GM12891 (cell line): ENCODE measurements around the gene DELE1.

Experiments
- PAX5 ChIP-seq: IDR thresholded peaks from 2 replicates; pipeline ENCODE4 v1.6.1; 2011; ENCODE audit warnings: low read length, moderate library complexity, mild to moderate bottlenecking; ENCODE audit not compliant: insufficient read depth, severe bottlenecking
- POLR2A ChIP-seq: IDR thresholded peaks from 2 replicates; pipeline ENCODE4 v1.6.1; 2011; ENCODE audit warnings: low read depth, low read length, control low read depth
- POLR2AphosphoS5 ChIP-seq: IDR thresholded peaks from 2 replicates; pipeline ENCODE4 v1.6.1; 2011; ENCODE audit warnings: low read depth, low read length, control low read depth
- TAF1 ChIP-seq: IDR thresholded peaks from 2 replicates; pipeline ENCODE4 v1.6.1; 2011; ENCODE audit warnings: low read depth, low read length, control low read depth

DNA sequence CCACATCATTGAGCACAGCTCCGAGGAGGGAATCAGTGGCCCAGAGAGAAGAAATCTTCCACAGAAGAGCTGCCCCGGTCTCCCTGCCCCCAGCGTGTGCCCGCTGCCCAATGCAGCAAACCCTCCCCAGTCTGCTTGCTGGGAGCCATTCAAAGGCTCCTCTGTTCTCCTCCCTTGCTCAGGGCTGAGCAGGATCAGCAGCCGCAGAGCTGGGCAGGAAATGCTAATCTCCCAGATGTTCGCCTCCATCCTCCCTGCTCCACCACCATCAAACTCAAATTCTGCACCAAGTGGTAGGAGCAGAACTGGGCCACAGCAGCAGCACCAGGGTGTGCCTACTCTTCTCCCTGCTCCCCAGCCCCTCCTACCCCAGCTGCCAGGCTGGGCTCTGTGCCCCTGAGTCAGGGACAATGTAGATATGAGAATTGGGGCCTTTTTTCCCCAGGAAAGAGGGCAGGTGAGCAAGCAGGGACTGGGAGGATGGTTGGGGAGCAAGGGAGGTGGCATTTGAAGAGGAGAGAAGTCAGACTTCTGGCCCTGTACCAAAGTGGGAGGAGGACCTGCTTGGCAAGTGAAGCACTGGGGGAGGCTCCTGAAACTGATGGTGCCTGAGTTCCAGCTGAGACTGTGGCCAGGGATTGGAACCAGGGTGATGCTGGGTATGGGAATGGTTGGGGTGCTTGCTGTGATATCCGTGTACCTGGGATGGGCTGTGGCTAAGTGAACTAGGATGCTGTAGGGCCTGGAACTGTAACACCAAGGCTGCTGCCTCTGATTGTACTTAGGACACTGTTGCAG is 43.5 kb upstream of the DELE1 start:
- TF ChIP-seq POLR2AphosphoS5 (no peak), POLR2A (no peak), PAX5 (no peak), TAF1 (no peak)
